Mononuclear cell (primary cell): Measurements from ENCODE around the gene KDM4C. TPM values are rescaled to one million over a fixed set of nuclear protein-coding genes. Genes with fewer than 3 reads are reported as not detected.

Source experiments
- H3K27me3 ChIP-seq: 2 replicates; pipeline ENCODE4 v1.6.0; 2011; ENCODE audit warnings: low read length, control low read depth; ENCODE audit not compliant: insufficient read depth
- H3K4me1 ChIP-seq: 2 replicates; pipeline ENCODE4 v1.5.1; 2011; ENCODE audit warnings: mild to moderate bottlenecking, low read length, control low read depth; ENCODE audit not compliant: insufficient read depth
- H3K4me3 ChIP-seq: 2 replicates; pipeline ENCODE4 v1.5.1; 2011; ENCODE audit warnings: mild to moderate bottlenecking, low read length, moderate library complexity
- H3K9me3 ChIP-seq: 2 replicates; pipeline ENCODE4 v1.5.1; 2011; ENCODE audit warnings: low read depth, mild to moderate bottlenecking, control low read depth, low read length
- total RNA-seq: library from RNA; depleted of rRNA; stranded (reverse); fragments of >200 nt; gene quantifications from one replicate; pipeline ENCODE4 v1.2.3, GENCODE V29; 2012

The KDM4C gene
- total RNA-seq, 1 donor, result 78.6 TPM

- Histone ChIP-seq H3K27me3 (no peaks in the 10 kb centered on the region), H3K4me3 (no peak overlapping the region), H3K9me3 (no peaks in the 10 kb centered on the region), H3K4me1 (peaks cover 3% of the 10 kb centered on the region)
Measured at GRCh38 chr9:7086389-7086788, 328.6 kb downstream of the KDM4C start.

GRCh38 chr9:7088611-7089010 is 330.8 kb downstream of the KDM4C start:
- Histone ChIP-seq H3K9me3 (no peaks in the 10 kb centered on the region), H3K27me3 (no peaks in the 10 kb centered on the region), H3K4me1 (no peaks in the 10 kb centered on the region), H3K4me3 (no peak overlapping the region)

GRCh38 chr9:7089406-7090193 is 331.8 kb downstream of the KDM4C start:
- no peaks in the 10 kb centered on the region for H3K9me3 ChIP-seq
- H3K27me3 ChIP-seq, result no peaks in the 10 kb centered on the region
- no peak overlapping the region for H3K4me3 ChIP-seq

GRCh38 chr9:7093040-7093439 is 335.3 kb downstream of the KDM4C start:
- H3K9me3 ChIP-seq, result no peaks in the 10 kb centered on the region
- no peaks in the 10 kb centered on the region for H3K4me1 ChIP-seq
- no peak overlapping the region for H3K4me3 ChIP-seq
- H3K27me3 ChIP-seq, result no peaks in the 10 kb centered on the region

More at GRCh38 chr9:7089406-7090193, 331.8 kb downstream of the KDM4C start:
- no peaks in the 10 kb centered on the region for H3K4me1 ChIP-seq

GRCh38 chr9:7094052-7094451 is 336.3 kb downstream of the KDM4C start:
- Histone ChIP-seq H3K9me3 (no peaks in the 10 kb centered on the region), H3K27me3 (no peaks in the 10 kb centered on the region), H3K4me3 (no peak overlapping the region), H3K4me1 (no peaks in the 10 kb centered on the region)

GRCh38 chr9:7094576-7094975 is 336.8 kb downstream of the KDM4C start:
- no peak overlapping the region for H3K4me3 ChIP-seq
- no peaks in the 10 kb centered on the region for H3K9me3 ChIP-seq
- H3K4me1 ChIP-seq, result no peaks in the 10 kb centered on the region
- H3K27me3 ChIP-seq, result no peaks in the 10 kb centered on the region

- no peaks in the 10 kb centered on the region for H3K4me1 ChIP-seq
- no peak overlapping the region for H3K4me3 ChIP-seq
- H3K9me3 ChIP-seq, result no peaks in the 10 kb centered on the region
- H3K27me3 ChIP-seq, result no peaks in the 10 kb centered on the region
Measured at GRCh38 chr9:7095058-7095457, 337.3 kb downstream of the KDM4C start.

- H3K4me1 ChIP-seq, result no peaks in the 10 kb centered on the region
- H3K27me3 ChIP-seq, result no peaks in the 10 kb centered on the region
- no peak overlapping the region for H3K4me3 ChIP-seq
- no peaks in the 10 kb centered on the region for H3K9me3 ChIP-seq
Measured at GRCh38 chr9:7097040-7097715, 339.4 kb downstream of the KDM4C start.

GRCh38 chr9:7097785-7098752 is 340.3 kb downstream of the KDM4C start:
- Histone ChIP-seq H3K9me3 (no peaks in the 10 kb centered on the region), H3K27me3 (no peaks in the 10 kb centered on the region), H3K4me3 (no peak overlapping the region), H3K4me1 (no peaks in the 10 kb centered on the region)

- H3K9me3 ChIP-seq, result no peaks in the 10 kb centered on the region
- no peaks in the 10 kb centered on the region for H3K27me3 ChIP-seq
- H3K4me3 ChIP-seq, result no peak overlapping the region
- H3K4me1 ChIP-seq, result peaks cover 10% of the 10 kb centered on the region
Measured at GRCh38 chr9:7103367-7103766, 345.6 kb downstream of the KDM4C start.

- no peaks in the 10 kb centered on the region for H3K27me3 ChIP-seq
- no peaks in the 10 kb centered on the region for H3K9me3 ChIP-seq
- peaks cover 10% of the 10 kb centered on the region for H3K4me1 ChIP-seq
- H3K4me3 ChIP-seq, result no peak overlapping the region
Measured at GRCh38 chr9:7103771-7104170, 346.0 kb downstream of the KDM4C start.

- Histone ChIP-seq H3K4me3 (no peak overlapping the region), H3K27me3 (no peaks in the 10 kb centered on the region), H3K4me1 (peaks cover 10% of the 10 kb centered on the region), H3K9me3 (no peaks in the 10 kb centered on the region)
Measured at GRCh38 chr9:7104625-7105024, 346.9 kb downstream of the KDM4C start.

- H3K9me3 ChIP-seq, result no peaks in the 10 kb centered on the region
- H3K27me3 ChIP-seq, result no peaks in the 10 kb centered on the region
- H3K4me1 ChIP-seq, result peaks cover 10% of the 10 kb centered on the region
- H3K4me3 ChIP-seq, result no peak overlapping the region
Measured at GRCh38 chr9:7105095-7105494, 347.3 kb downstream of the KDM4C start.

- Histone ChIP-seq H3K4me1 (peaks cover 10% of the 10 kb centered on the region), H3K27me3 (no peaks in the 10 kb centered on the region), H3K9me3 (no peaks in the 10 kb centered on the region), H3K4me3 (no peak overlapping the region)
Measured at GRCh38 chr9:7108936-7109335, 351.2 kb downstream of the KDM4C start.

- no peaks in the 10 kb centered on the region for H3K27me3 ChIP-seq
- H3K9me3 ChIP-seq, result no peaks in the 10 kb centered on the region
- no peak overlapping the region for H3K4me3 ChIP-seq
- H3K4me1 ChIP-seq, result no peaks in the 10 kb centered on the region
Measured at GRCh38 chr9:7111413-7111812, 353.6 kb downstream of the KDM4C start.
